Measurements from ENCODE around the gene CORT.

- TF ChIP-seq CTCF (IDR thresholded peaks at IDR 0.05) (no peak), EZH2 (IDR thresholded peaks at IDR 0.05; ENCODE audit: borderline replicate concordance, insufficient read depth, low read depth, low read length, poor library complexity, severe bottlenecking) (no peak)
These were observed 46.1 kb downstream of the CORT start for GRCh38 chr1:10495952-10496351.

Data from B cell (primary cell).